ENCODE data around the gene GPC6. TPM values are rescaled to one million over a fixed set of nuclear protein-coding genes. Genes with fewer than 3 reads are reported as not detected.

The GPC6 gene
- total RNA-seq, 2 experiments from 2014 or later: not detected

DNA sequence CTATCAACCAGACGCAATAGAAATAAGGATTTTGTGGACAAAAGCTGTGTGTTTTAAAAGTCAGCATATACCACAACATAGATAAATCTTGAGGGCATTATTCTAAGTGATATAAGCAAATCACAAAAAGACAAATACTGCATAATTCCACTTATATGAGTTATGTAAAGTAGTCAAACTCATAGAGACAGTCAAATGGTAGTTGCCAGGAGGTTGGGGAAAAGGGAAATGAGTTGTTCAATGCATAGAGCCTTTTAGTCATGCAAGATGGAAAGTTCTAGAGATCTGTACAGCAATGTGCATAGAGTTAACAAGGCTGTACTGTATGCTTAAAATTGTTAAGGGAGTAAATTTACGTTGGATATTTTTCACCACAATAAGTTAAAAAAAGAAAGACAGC, 1008.1 kb downstream of the GPC6 start:
- CTCF ChIA-PET (ENCODE audit: unreplicated experiment): no interaction called here
- no peak overlapping the region for H3K4me2 ChIP-seq (ENCODE audit: low read length)
- TF ChIP-seq EZH2phosphoT487 (IDR thresholded peaks at IDR 0.05; ENCODE audit: borderline replicate concordance, low read depth, low read length): no peak
- TF ChIP-seq, protein P1, sequence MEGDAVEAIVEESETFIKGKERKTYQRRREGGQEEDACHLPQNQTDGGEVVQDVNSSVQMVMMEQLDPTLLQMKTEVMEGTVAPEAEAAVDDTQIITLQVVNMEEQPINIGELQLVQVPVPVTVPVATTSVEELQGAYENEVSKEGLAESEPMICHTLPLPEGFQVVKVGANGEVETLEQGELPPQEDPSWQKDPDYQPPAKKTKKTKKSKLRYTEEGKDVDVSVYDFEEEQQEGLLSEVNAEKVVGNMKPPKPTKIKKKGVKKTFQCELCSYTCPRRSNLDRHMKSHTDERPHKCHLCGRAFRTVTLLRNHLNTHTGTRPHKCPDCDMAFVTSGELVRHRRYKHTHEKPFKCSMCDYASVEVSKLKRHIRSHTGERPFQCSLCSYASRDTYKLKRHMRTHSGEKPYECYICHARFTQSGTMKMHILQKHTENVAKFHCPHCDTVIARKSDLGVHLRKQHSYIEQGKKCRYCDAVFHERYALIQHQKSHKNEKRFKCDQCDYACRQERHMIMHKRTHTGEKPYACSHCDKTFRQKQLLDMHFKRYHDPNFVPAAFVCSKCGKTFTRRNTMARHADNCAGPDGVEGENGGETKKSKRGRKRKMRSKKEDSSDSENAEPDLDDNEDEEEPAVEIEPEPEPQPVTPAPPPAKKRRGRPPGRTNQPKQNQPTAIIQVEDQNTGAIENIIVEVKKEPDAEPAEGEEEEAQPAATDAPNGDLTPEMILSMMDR (conservative IDR thresholded peaks at IDR 0.05; ENCODE audit: low read length): no peak
- H3K27ac ChIP-seq (ENCODE audit: low read depth, low read length, poor library complexity, severe bottlenecking): no peak overlapping the region
- DNase-seq (ENCODE audit: low spot score): no peak
- no peaks in the 10 kb centered on the region for H3K9me3 ChIP-seq (ENCODE audit: low read length)
- no peaks in the 10 kb centered on the region for H3K4me1 ChIP-seq (ENCODE audit: insufficient read depth, low read length, poor library complexity, severe bottlenecking)
- H3K36me3 ChIP-seq (ENCODE audit: insufficient read depth, low read length): no peaks in the 10 kb centered on the region
- POLR2A ChIA-PET: no interaction called here
- no peaks in the 10 kb centered on the region for H3K79me2 ChIP-seq (ENCODE audit: insufficient read depth, low read depth, low read length)
- H3K4me3 ChIP-seq (ENCODE audit: low read depth, low read length, poor library complexity, severe bottlenecking): no peak overlapping the region
- H4K20me1 ChIP-seq (ENCODE audit: insufficient read depth, low read length): no peaks in the 10 kb centered on the region
- BruUV-seq (replicated peaks): no TSS peak
- no peak overlapping the region for H2AFZ ChIP-seq (ENCODE audit: low read length)
- intact Hi-C loops (cut with micrococcal nuclease; ENCODE audit: unreplicated experiment): no loop called here
- no peaks in the 10 kb centered on the region for H3K9me2 ChIP-seq (ENCODE audit: insufficient read depth, low read length)

DNA sequence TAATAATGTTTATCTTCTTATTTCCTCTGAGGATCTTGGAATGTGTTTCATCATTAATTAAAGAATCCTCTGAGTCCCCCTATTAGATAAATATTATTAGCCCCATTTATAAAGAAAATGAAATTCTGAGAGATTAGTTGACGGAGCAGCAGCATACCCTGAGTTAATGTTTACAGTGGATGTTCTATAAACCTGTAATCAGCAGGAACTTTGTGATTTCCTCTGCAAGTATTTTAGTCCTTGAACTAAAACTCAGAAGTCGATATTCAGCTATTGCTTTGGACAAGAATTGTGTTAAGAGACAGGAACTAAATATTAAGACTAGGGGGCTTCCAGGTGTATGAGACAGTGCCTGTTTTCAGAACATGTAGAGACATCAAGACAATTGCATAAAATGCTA, 1009.5 kb downstream of the GPC6 start:
- no peaks in the 10 kb centered on the region for H3K9me3 ChIP-seq (ENCODE audit: low read length)
- H3K79me2 ChIP-seq (ENCODE audit: insufficient read depth, low read depth, low read length): no peaks in the 10 kb centered on the region
- no peak overlapping the region for H3K4me2 ChIP-seq (ENCODE audit: low read length)
- H3K27ac ChIP-seq (ENCODE audit: low read depth, low read length, poor library complexity, severe bottlenecking): no peak overlapping the region
- H3K36me3 ChIP-seq (ENCODE audit: insufficient read depth, low read length): no peaks in the 10 kb centered on the region
- intact Hi-C loops (cut with micrococcal nuclease; ENCODE audit: unreplicated experiment): no loop called here
- no TSS peak for BruUV-seq (replicated peaks)
- no peaks in the 10 kb centered on the region for H4K20me1 ChIP-seq (ENCODE audit: insufficient read depth, low read length)
- ChIA-PET CTCF (ENCODE audit: unreplicated experiment) (no interaction called here), POLR2A (no interaction called here)
- DNase-seq (ENCODE audit: low spot score): no peak
- H3K4me3 ChIP-seq (ENCODE audit: low read depth, low read length, poor library complexity, severe bottlenecking): no peak overlapping the region
- no peak overlapping the region for H2AFZ ChIP-seq (ENCODE audit: low read length)
- no peaks in the 10 kb centered on the region for H3K9me2 ChIP-seq (ENCODE audit: insufficient read depth, low read length)
- H3K4me1 ChIP-seq (ENCODE audit: insufficient read depth, low read length, poor library complexity, severe bottlenecking): no peaks in the 10 kb centered on the region
- no peak for TF ChIP-seq EZH2phosphoT487 (IDR thresholded peaks at IDR 0.05; ENCODE audit: borderline replicate concordance, low read depth, low read length)

DNA sequence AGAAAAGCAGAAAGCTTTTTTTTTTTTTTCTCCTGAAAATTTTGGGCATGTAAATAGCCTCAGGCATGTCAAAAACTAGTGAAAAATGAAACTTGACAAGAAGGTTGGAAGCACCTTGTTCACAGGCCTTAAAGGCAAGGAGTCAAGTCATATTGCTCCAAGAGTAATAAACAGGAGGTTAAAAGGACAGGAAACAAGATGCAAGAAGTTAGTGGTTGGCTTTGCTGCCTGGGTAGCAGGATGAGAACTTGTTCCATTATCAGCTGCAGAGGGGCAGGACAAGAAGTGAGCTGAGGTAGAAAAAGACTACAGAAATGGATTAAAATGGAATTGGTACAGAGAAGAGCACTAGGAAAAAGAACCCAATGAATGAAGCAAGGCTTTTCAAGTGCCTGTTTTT, 1010.3 kb downstream of the GPC6 start:
- TF ChIP-seq, protein P1 (conservative IDR thresholded peaks at IDR 0.05; ENCODE audit: low read length): no peak
- no peak for TF ChIP-seq EZH2phosphoT487 (IDR thresholded peaks at IDR 0.05; ENCODE audit: borderline replicate concordance, low read depth, low read length)
- Histone ChIP-seq H2AFZ (ENCODE audit: low read length) (no peak overlapping the region), H3K27ac (ENCODE audit: low read depth, low read length, poor library complexity, severe bottlenecking) (no peak overlapping the region), H3K36me3 (ENCODE audit: insufficient read depth, low read length) (no peaks in the 10 kb centered on the region), H3K4me1 (ENCODE audit: insufficient read depth, low read length, poor library complexity, severe bottlenecking) (no peaks in the 10 kb centered on the region), H3K9me3 (ENCODE audit: low read length) (no peaks in the 10 kb centered on the region), H3K9me2 (ENCODE audit: insufficient read depth, low read length) (no peaks in the 10 kb centered on the region), H3K4me2 (ENCODE audit: low read length) (no peak overlapping the region), H4K20me1 (ENCODE audit: insufficient read depth, low read length) (no peaks in the 10 kb centered on the region), H3K4me3 (ENCODE audit: low read depth, low read length, poor library complexity, severe bottlenecking) (no peak overlapping the region), H3K79me2 (ENCODE audit: insufficient read depth, low read depth, low read length) (no peaks in the 10 kb centered on the region)
- BruUV-seq (replicated peaks): no TSS peak
- ChIA-PET CTCF (ENCODE audit: unreplicated experiment) (no interaction called here), POLR2A (no interaction called here)
- no peak for DNase-seq (ENCODE audit: low spot score)
- intact Hi-C loops (cut with micrococcal nuclease; ENCODE audit: unreplicated experiment): no loop called here

Measured in OCI-LY7 (cell line).